Measurements from ENCODE around the gene OAT. TPM values are rescaled to one million over a fixed set of nuclear protein-coding genes. Genes with fewer than 3 reads are reported as not detected.

OAT gene
- total and polyA plus RNA-seq, 2 donors from 2014 or later, result 44.1 to 76.6 TPM

DNA sequence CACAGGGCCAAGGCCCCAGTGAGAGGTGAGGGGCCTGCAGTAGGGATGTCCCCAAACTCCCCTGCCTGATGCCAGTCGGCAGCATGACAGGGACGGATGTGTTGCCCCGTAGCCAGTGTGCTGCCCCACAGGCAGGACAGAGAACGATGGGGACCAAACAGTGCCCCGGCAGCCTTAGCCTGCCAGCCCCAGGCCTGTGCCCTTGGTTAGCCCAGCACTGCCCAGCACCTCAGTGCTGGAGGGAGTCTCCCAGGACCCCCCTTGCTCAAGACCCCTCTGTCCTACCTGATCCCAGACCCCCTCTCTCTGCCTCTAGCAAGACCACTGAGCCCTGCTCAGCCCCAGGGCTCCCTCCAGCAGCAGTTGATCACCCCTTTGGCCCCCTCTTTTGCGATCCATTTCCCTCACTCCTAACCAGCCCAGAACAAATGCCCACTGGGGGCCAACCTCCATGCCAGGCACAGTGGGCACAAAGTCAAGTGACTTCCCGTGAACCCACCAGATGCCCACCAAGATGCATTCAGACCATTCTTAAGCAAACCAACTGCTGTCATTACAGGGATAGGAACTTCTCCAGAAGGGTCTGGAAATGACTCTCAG, 34.0 kb downstream of the OAT start:
- intact Hi-C loops (cut with DNase I), result loop anchor here (5.0 kb wide), 1 partner anchor 387 kb away; no protein-coding TSS in a partner anchor
- Histone ChIP-seq H3K4me1 (ENCODE audit: control insufficient read depth in 2 of 3, insufficient read depth in 2 of 3, low read depth in 1 of 3, low read length in 3 of 3) (peaks cover 0 to 5% (median 0%) of the 10 kb centered on the region in 3 donors), H3K27ac (ENCODE audit: low read depth in 2 of 2, low read length in 2 of 2) (no peak overlapping the region), H3K9ac (ENCODE audit: low read length in 3 of 3) (no peak overlapping the region), H3K9me3 (ENCODE audit: control insufficient read depth in 2 of 3, insufficient read depth in 1 of 3, low read length in 3 of 3) (no peaks in the 10 kb centered on the region), H3K36me3 (ENCODE audit: control insufficient read depth in 2 of 3, insufficient read depth in 3 of 3, low read length in 3 of 3) (no peaks in the 10 kb centered on the region), H3K4me3 (ENCODE audit: low read length in 3 of 3) (no peak overlapping the region), H3K27me3 (ENCODE audit: control insufficient read depth, insufficient read depth, low read length) (peaks cover 4% of the 10 kb centered on the region)
- TF ChIP-seq, protein P1, sequence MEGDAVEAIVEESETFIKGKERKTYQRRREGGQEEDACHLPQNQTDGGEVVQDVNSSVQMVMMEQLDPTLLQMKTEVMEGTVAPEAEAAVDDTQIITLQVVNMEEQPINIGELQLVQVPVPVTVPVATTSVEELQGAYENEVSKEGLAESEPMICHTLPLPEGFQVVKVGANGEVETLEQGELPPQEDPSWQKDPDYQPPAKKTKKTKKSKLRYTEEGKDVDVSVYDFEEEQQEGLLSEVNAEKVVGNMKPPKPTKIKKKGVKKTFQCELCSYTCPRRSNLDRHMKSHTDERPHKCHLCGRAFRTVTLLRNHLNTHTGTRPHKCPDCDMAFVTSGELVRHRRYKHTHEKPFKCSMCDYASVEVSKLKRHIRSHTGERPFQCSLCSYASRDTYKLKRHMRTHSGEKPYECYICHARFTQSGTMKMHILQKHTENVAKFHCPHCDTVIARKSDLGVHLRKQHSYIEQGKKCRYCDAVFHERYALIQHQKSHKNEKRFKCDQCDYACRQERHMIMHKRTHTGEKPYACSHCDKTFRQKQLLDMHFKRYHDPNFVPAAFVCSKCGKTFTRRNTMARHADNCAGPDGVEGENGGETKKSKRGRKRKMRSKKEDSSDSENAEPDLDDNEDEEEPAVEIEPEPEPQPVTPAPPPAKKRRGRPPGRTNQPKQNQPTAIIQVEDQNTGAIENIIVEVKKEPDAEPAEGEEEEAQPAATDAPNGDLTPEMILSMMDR (IDR thresholded peaks at IDR 0.05; ENCODE audit: borderline replicate concordance, extremely low read depth, insufficient read depth), result no peak
- DNase-seq (no peak), FAIRE-seq (no peak)

DNA sequence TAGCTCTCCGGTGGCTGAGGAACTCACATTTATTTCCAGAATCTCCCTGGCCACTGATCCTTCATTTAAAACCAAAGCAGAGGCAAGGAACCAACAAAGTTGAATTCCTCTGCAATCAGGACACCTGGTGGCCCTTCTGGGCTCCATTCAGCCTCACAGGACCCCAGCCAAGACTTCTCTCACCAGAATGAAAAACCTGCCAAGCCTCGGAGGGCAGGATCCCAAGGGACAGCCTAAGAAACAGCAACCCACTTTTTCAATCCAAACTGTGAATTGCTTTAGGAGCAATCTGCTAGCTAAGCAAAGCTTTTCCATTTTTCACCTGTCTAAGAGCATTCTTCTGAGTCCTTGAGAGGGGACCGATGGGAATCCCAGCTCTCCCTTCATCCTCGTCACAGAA, 34.6 kb downstream of the OAT start:
- Histone ChIP-seq H3K9ac (ENCODE audit: low read length in 3 of 3) (no peak overlapping the region), H3K9me3 (ENCODE audit: control insufficient read depth in 2 of 3, insufficient read depth in 1 of 3, low read length in 3 of 3) (no peaks in the 10 kb centered on the region), H3K4me1 (ENCODE audit: control insufficient read depth in 2 of 3, insufficient read depth in 2 of 3, low read depth in 1 of 3, low read length in 3 of 3) (peaks cover 0 to 3% (median 0%) of the 10 kb centered on the region in 3 donors), H3K27ac (ENCODE audit: low read depth in 2 of 2, low read length in 2 of 2) (no peak overlapping the region), H3K4me3 (ENCODE audit: low read length in 3 of 3) (no peak overlapping the region), H3K27me3 (ENCODE audit: control insufficient read depth, insufficient read depth, low read length) (peaks cover 4% of the 10 kb centered on the region), H3K36me3 (ENCODE audit: control insufficient read depth in 2 of 3, insufficient read depth in 3 of 3, low read length in 3 of 3) (no peaks in the 10 kb centered on the region)
- FAIRE-seq, result no peak
- TF ChIP-seq, protein P1 (IDR thresholded peaks at IDR 0.05; ENCODE audit: borderline replicate concordance, extremely low read depth, insufficient read depth), result no peak
- DNase-seq, result no peak
- intact Hi-C loops (cut with DNase I), result no loop called here

DNA sequence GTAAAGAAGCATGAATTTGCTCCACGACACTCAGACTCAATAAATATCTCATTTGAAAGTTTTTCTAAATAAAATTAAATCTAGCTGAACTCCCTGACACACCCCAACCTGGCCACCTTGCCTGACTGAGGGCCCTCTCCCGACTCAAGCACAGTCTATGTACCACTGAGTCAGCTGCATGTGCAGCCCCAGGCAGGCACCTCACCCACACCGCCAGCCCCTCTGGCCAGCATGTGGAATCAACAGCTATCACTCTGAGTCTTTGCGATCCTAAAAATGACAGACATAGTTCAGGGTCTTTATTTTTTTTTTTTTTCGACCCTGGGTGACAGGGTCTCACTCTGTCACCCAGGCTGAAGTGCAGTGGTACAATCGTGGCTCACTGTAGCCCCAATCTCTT, 35.2 kb downstream of the OAT start:
- no peak for DNase-seq
- no peak overlapping the region for H3K27ac ChIP-seq (ENCODE audit: low read depth in 2 of 2, low read length in 2 of 2)
- H3K27me3 ChIP-seq (ENCODE audit: control insufficient read depth, insufficient read depth, low read length), result peaks cover 4% of the 10 kb centered on the region
- TF ChIP-seq, protein P1 (IDR thresholded peaks at IDR 0.05; ENCODE audit: borderline replicate concordance, extremely low read depth, insufficient read depth), result no peak
- no peak overlapping the region for H3K4me3 ChIP-seq (ENCODE audit: low read length in 3 of 3)
- H3K4me1 ChIP-seq (ENCODE audit: control insufficient read depth in 2 of 3, insufficient read depth in 2 of 3, low read depth in 1 of 3, low read length in 3 of 3), result peaks cover 0 to under 1% (median 0%) of the 10 kb centered on the region in 3 donors
- intact Hi-C loops (cut with DNase I), result no loop called here
- no peak overlapping the region for H3K9ac ChIP-seq (ENCODE audit: low read length in 3 of 3)
- H3K9me3 ChIP-seq (ENCODE audit: control insufficient read depth in 2 of 3, insufficient read depth in 1 of 3, low read length in 3 of 3), result no peaks in the 10 kb centered on the region
- no peaks in the 10 kb centered on the region for H3K36me3 ChIP-seq (ENCODE audit: control insufficient read depth in 2 of 3, insufficient read depth in 3 of 3, low read length in 3 of 3)
- FAIRE-seq, result no peak

Data from kidney (tissue), 14 donors.